K562 (cell line): ENCODE results near the gene MYOM3. TPM values are rescaled to one million over a fixed set of nuclear protein-coding genes. Genes with fewer than 3 reads are reported as not detected.

ENCODE experiments used
- ATAC-seq: fragments of 200-7000 bp; cut with Tn5 transposase; 3 replicates; pipeline ENCODE4 v1.9.1; 2020; ENCODE audit warnings: moderate library complexity
- BruUV-seq: library from RNA; stranded (reverse); fragments of 400-500 nt; replicated peaks from 2 replicates; lab custom pipeline; 2021; lab: Mats Ljungman, UMichigan
- CTCF ChIA-PET: fragments of 300-600 bp; formaldehyde crosslinking; extraction: SDS; loops from one replicate; lab custom pipeline; 2021; ENCODE audit warnings: low intra/inter-chr PET ratio; lab: Yijun Ruan, JAX
- POLR2A ChIA-PET: fragments of 300-600, 350-650 bp; sonication (Branson Sonifier 250); formaldehyde crosslinking; extraction: SDS; loops from one replicate; lab custom pipeline; 2021; ENCODE audit warnings: antibody characterized with exemption, inconsistent platforms; lab: Yijun Ruan, JAX
- DNase-seq, 4 experiments: peaks; one replicate each; pipeline versions ENCODE4 v3.0.0 to v3.0.0-alpha.2; 2011 to 2018; ENCODE audit warnings: low spot score in 3 of 4, mixed read lengths in 3 of 4; ENCODE audit errors: extremely low read depth in 1 of 4
- FAIRE-seq: peaks from 2 replicates; lab custom pipeline; 2011; peaks lifted over from hg19 to GRCh38; lab: Jason Lieb, UNC
- H2AFZ ChIP-seq: 2 replicates; pipeline ENCODE4 v1.6.0; 2011; ENCODE audit warnings: low read depth, low read length, control low read depth, inconsistent platforms
- H3K27ac ChIP-seq: fragments of 200-600 bp; 3 replicates; pipeline ENCODE4 v1.8.0; 2011; ENCODE audit warnings: low read depth, mild to moderate bottlenecking, control low read depth, inconsistent platforms, low read length, moderate library complexity, mixed read lengths; ENCODE audit errors: extremely low read depth
- H3K27me3 ChIP-seq, 2 experiments: fragments of 300-600 bp in 1 of 2; 2 replicates in 1 of 2; 3 replicates in 1 of 2; pipeline versions ENCODE4 v1.6.0 to v1.8.0; 2011; ENCODE audit warnings: inconsistent platforms in 2 of 2, low read length in 2 of 2, mild to moderate bottlenecking in 1 of 2, mixed read lengths in 1 of 2, moderate library complexity in 1 of 2; ENCODE audit not compliant: control insufficient read depth in 2 of 2, insufficient read depth in 2 of 2
- H3K36me3 ChIP-seq: fragments of 300-600 bp; 3 replicates; pipeline ENCODE4 v1.8.0; 2011; ENCODE audit warnings: mild to moderate bottlenecking, low read length, inconsistent platforms; ENCODE audit not compliant: control insufficient read depth, insufficient read depth
- H3K4me1 ChIP-seq, 2 experiments: fragments of 200-600 bp in 1 of 2; replicated peaks in 1 of 2; 2 replicates in 1 of 2; 3 replicates in 1 of 2; pipeline versions ENCODE4 v1.5.1 to v1.8.0; 2011; ENCODE audit warnings: inconsistent platforms in 2 of 2, low read length in 2 of 2, mild to moderate bottlenecking in 1 of 2, mixed read lengths in 1 of 2, moderate library complexity in 1 of 2; ENCODE audit not compliant: control insufficient read depth in 2 of 2, insufficient read depth in 2 of 2
- H3K4me2 ChIP-seq: 2 replicates; pipeline ENCODE4 v1.6.1; 2011; ENCODE audit warnings: low read length, control low read depth, inconsistent platforms, mixed read lengths; ENCODE audit not compliant: insufficient read depth
- H3K4me3 ChIP-seq: fragments of 200-600 bp; sonication (generic), shearing (Covaris generic); 2 replicates; pipeline ENCODE4 v1.5.1; 2016; ENCODE audit warnings: control low read depth, inconsistent platforms
- H3K79me2 ChIP-seq: fragments of 200-600 bp; 3 replicates; pipeline ENCODE4 v1.8.0; 2011; ENCODE audit warnings: low read length, inconsistent platforms; ENCODE audit not compliant: control insufficient read depth, insufficient read depth
- H3K9ac ChIP-seq, 2 experiments: 2 replicates each; pipeline versions ENCODE4 v1.6.0 to v1.6.1; 2011; ENCODE audit warnings: low read depth in 2 of 2, low read length in 2 of 2, control low read depth in 1 of 2, inconsistent platforms in 1 of 2, mild to moderate bottlenecking in 1 of 2, mixed read lengths in 1 of 2; ENCODE audit not compliant: insufficient read depth in 1 of 2
- H3K9me1 ChIP-seq: one replicate; pipeline ENCODE4 v1.6.0; 2011; ENCODE audit warnings: inconsistent platforms, mild to moderate bottlenecking, low read length, moderate library complexity; ENCODE audit not compliant: control insufficient read depth, insufficient read depth
- H3K9me3 ChIP-seq: replicated peaks from 2 replicates; pipeline ENCODE4 v1.5.1; 2011; ENCODE audit warnings: low read depth, low read length, inconsistent platforms; ENCODE audit not compliant: control insufficient read depth, insufficient read depth
- H4K20me1 ChIP-seq: replicated peaks from 2 replicates; pipeline ENCODE4 v1.6.1; 2011; ENCODE audit warnings: low read length, inconsistent platforms, mixed read lengths; ENCODE audit not compliant: control insufficient read depth, insufficient read depth
- ADNP ChIP-seq: fragments of 200-800 bp; sonication (Bioruptor generic); IDR thresholded peaks from 2 replicates; pipeline ENCODE4 v1.6.1; 2016; ENCODE audit warnings: missing genetic modification characterization, missing compliant biosample characterization
- E2F3 ChIP-seq: fragments of 250-450 bp; sonication (Bioruptor Pico); IDR thresholded peaks from 2 replicates; pipeline ENCODE4 v1.4.0; 2020; ENCODE audit warnings: mild to moderate bottlenecking
- FOSL1 ChIP-seq: fragments of 200-800 bp; sonication (Bioruptor generic); conservative IDR thresholded peaks from 2 replicates; pipeline ENCODE4 v1.6.1; 2016; ENCODE audit warnings: missing genetic modification characterization, missing compliant biosample characterization
- WGBS: fragments of 100-300 bp; shearing (Covaris generic); methylation state at CpG from one replicate; pipeline ENCODE4 v1.1.6; 2016; ENCODE audit warnings: low coverage, mixed read lengths; ENCODE audit not compliant: insufficient coverage; ENCODE audit errors: missing lambda C conversion rate; 5-methylcytosine and 5-hydroxymethylcytosine counted together
- in situ Hi-C: fragments of 300-500 bp; cut with MboI; formaldehyde crosslinking; loops from 4 replicates; pipeline ENCODE4 v1.15.0; 2018; ENCODE audit warnings: inconsistent platforms, mixed read lengths
- intact Hi-C: fragments of 100-400 bp; cut with micrococcal nuclease; formaldehyde crosslinking; loops from 2 replicates; pipeline ENCODE4 v1.14.2; 2022
- polyA plus RNA-seq, 8 experiments: library from polyadenylated mRNA; depleted of rRNA in 4 of 8; stranded (reverse) in 5 of 8; unstranded in 3 of 8; fragments of >200 nt; fragmentation: Nextera tagmentation in 2 of 8; fragmentation: Illumina TruSeq in 1 of 8; extraction: Ambion mirVana in 2 of 8; extraction: Trizol in 1 of 8; gene quantifications; 2 replicates each; pipeline versions ENCODE4 v1.2.1 to v1.2.3, GENCODE V29; 2011 to 2014; ENCODE audit warnings: inconsistent platforms in 1 of 8, missing spikeins in 1 of 8
- total RNA-seq, 7 experiments: library from RNA; depleted of rRNA in 6 of 7; stranded (reverse); fragments of >200 nt in 6 of 7; fragmentation: Illumina TruSeq in 2 of 7; extraction: Trizol in 2 of 7; gene quantifications; 2 replicates each; pipeline versions ENCODE4 v1.2.1 to v1.2.3, GENCODE V29; 2011 to 2021; ENCODE audit warnings: low replicate concordance in 1 of 7

The MYOM3 gene
- total and polyA plus RNA-seq, 9 of the 15 experiments (the other 6 are each of a cell fraction or from before 2014, with no cell fraction given), result 0.01 TPM; not detected in 8

- ATAC-seq (no peak), DNase-seq (no peak), FAIRE-seq (no peak)
- no peak for TF ChIP-seq ADNP (tag)
- peak; percentile 40; the same call in 1 of the 2 replicates for TF ChIP-seq FOSL1 (tag)
- TF ChIP-seq E2F3 (CRISPR knock-in tag), result no peak
- ChIA-PET CTCF (no interaction called here), POLR2A (interaction anchor here (0.6 to 1.2 kb wide), 2 partner anchors 11 to 443 kb away, joined by 3 to 4 read pairs; no protein-coding TSS in a partner anchor)
- H3K9me1 ChIP-seq, result no peaks in the 10 kb centered on the region
- H3K9ac ChIP-seq, result peak within 1 kb of the TSS in 1 of 2 experiments; percentile 74; a peak in 2 of 4 replicates
- H4K20me1 ChIP-seq, result peaks cover 19% of the 10 kb centered on the region
- H2AFZ ChIP-seq, result no peak within 1 kb of the TSS
- H3K4me1 ChIP-seq, result peaks cover 0 to 3% of the 10 kb centered on the region in 2 experiments; a peak in 1 of 5 replicates
- in situ Hi-C loops, result no loop called here
- intact Hi-C loops, result no loop called here
- no peaks in the 10 kb centered on the region for H3K79me2 ChIP-seq
- WGBS, result under 1% methylated on average over 22 of the region's 22 CpGs
- peaks cover 55 to 78% of the 10 kb centered on the region in 2 experiments for H3K27me3 ChIP-seq
- H3K4me3 ChIP-seq, result no peak within 1 kb of the TSS
- H3K36me3 ChIP-seq, result no peaks in the 10 kb centered on the region
- no peak within 1 kb of the TSS for H3K27ac ChIP-seq
- H3K9me3 ChIP-seq, result no peaks in the 10 kb centered on the region
- no TSS peak for BruUV-seq
- peak within 1 kb of the TSS; percentile 20 for H3K4me2 ChIP-seq
These were observed 30.9 kb upstream of the MYOM3 start, which contains the start of gene IL22RA1 for GRCh38 chr1:24142546-24143534. IL22RA1 (minus strand) TSS chr1:24143140; CDS start chr1:24143082, 58 bp downstream.
